Left ventricle myocardium inferior (tissue), 1 donor: Measurements from ENCODE around the gene PNCK. TPM values are rescaled to one million over a fixed set of nuclear protein-coding genes. Genes with fewer than 3 reads are reported as not detected.
A peak's percentile ranks its signal among the peaks of the same experiment; 100 is the strongest.

ENCODE experiments used
- DNase-seq: peaks from one replicate; pipeline ENCODE4 v3.0.0-alpha.2; 2020
- H3K27ac ChIP-seq: fragments of 200-600 bp; replicated peaks from 2 replicates; pipeline ENCODE4 v1.8.0; 2021
- H3K27me3 ChIP-seq: fragments of 200-600 bp; 2 replicates; pipeline ENCODE4 v1.8.0; 2021; ENCODE audit warnings: low read depth
- H3K36me3 ChIP-seq: fragments of 200-600 bp; 2 replicates; pipeline ENCODE4 v1.8.0; 2021
- H3K4me1 ChIP-seq: fragments of 200-600 bp; 2 replicates; pipeline ENCODE4 v1.8.0; 2021
- H3K4me3 ChIP-seq: fragments of 200-600 bp; 2 replicates; pipeline ENCODE4 v1.8.0; 2021; ENCODE audit warnings: mild to moderate bottlenecking, moderate library complexity
- H3K9me3 ChIP-seq: fragments of 200-600 bp; replicated peaks from 2 replicates; pipeline ENCODE4 v1.8.0; 2021
- intact Hi-C: fragments of 100-400 bp; cut with micrococcal nuclease; formaldehyde crosslinking; loops from one replicate; pipeline ENCODE4 v1.11.0; 2022
- total RNA-seq: library from RNA; stranded (reverse); fragmentation: NEBNext Ultra II Directional; extraction: Animal tissue kit (Norgen Biotek cat#: 25700); gene quantifications from one replicate; pipeline ENCODE4 v1.2.1, GENCODE V29; 2021
- TF ChIP-seq, protein P1 (sequence below): fragments of 200-600 bp; IDR thresholded peaks from 2 replicates; pipeline ENCODE4 v1.8.0; 2021; ENCODE audit warnings: antibody characterized with exemption, mild to moderate bottlenecking, borderline replicate concordance
- donor health status: DM: no; HTN: yes; CAD: no; lungs with severe emphysema.

PNCK gene
- total RNA-seq, 1 donor from 2014 or later = 6.1 TPM

DNA sequence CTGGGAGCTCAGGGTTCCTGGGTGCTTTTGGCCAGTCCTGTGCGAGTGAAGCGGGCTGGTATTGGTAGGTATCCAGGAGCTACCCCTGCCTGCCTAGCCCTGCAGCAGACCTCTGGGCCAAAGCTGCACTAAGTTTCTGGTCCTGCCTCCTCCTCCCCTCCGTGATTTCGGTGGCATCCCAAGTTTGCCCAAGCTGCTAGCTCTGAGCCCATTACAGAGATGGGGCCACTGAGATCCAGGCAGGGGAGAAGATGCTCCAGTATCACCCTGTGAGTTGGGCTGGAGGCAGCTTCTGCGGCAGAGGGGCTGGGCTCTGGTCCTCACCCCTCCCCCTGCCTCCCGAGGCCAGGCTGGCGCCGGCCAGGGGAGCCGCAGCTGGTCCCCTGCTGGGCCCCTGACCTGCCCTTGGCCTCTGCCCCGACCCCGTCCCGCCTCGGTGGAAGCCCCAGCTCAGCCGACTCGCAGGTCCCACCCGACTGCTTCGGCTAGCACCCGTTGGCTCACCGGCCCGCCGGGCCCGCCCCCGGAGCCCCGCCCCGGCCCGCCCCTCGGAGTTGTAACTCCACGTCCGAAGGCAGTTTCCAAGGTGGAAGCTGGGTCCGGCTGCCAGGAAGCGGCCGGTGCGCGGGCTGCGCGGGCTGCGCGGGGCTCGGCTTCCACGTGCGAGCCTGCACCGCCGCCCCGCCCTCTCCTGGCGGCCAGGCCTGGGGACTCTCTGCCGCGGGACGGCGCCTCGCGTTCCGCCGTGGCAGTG lies 26.8 kb downstream of the PNCK start, which contains the start of gene DUSP9:
Gene DUSP9, plus strand, starts transcription at position 584 of the 754 bp plus-strand sequence. CDS start 751 bp downstream, outside the sequence.
- no peak for DNase-seq
- TF ChIP-seq, protein P1, sequence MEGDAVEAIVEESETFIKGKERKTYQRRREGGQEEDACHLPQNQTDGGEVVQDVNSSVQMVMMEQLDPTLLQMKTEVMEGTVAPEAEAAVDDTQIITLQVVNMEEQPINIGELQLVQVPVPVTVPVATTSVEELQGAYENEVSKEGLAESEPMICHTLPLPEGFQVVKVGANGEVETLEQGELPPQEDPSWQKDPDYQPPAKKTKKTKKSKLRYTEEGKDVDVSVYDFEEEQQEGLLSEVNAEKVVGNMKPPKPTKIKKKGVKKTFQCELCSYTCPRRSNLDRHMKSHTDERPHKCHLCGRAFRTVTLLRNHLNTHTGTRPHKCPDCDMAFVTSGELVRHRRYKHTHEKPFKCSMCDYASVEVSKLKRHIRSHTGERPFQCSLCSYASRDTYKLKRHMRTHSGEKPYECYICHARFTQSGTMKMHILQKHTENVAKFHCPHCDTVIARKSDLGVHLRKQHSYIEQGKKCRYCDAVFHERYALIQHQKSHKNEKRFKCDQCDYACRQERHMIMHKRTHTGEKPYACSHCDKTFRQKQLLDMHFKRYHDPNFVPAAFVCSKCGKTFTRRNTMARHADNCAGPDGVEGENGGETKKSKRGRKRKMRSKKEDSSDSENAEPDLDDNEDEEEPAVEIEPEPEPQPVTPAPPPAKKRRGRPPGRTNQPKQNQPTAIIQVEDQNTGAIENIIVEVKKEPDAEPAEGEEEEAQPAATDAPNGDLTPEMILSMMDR = no peak

DNA sequence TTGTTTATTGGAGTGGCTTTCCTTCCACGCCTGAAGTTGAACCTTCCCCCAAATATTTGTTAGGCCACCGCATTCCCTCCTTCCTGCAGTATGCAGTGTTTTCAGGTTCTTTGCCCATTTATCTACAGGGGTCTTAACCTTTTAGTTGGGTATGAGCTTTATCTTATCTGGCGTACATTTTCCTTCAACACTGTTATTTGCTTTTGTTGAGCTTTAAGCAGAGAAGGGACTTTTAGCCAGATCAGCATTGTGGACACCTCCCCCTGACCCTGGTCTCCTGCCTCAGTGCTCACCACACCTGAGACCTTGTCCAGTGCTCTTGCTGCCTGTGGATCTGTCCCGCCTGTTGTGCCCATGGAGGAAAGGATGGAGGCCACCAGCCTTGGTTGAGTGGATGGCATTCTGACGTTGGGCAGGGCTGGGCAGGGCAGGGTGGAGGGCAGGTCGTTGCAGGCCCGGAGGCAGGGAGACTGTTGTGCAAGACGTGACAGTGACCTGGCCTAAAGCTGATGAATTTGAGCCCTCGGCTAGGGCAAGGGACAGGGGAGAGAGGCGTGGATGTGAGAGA lies 27.6 kb downstream of the PNCK start:
- TF ChIP-seq, protein P1 = no peak
- Histone ChIP-seq H3K9me3 (no peaks in the 10 kb centered on the region), H3K4me1 (peaks cover 19% of the 10 kb centered on the region), H3K4me3 (no peak overlapping the region), H3K27me3 (peaks cover 81% of the 10 kb centered on the region), H3K36me3 (no peaks in the 10 kb centered on the region), H3K27ac (no peak overlapping the region)
- no peak for DNase-seq
- intact Hi-C loops = no loop called here

More for the DNA sequence above, 26.8 kb downstream of the PNCK start, which contains the start of gene DUSP9:
- Histone ChIP-seq H3K4me1 (peaks cover 17% of the 10 kb centered on the region), H3K36me3 (no peaks in the 10 kb centered on the region), H3K4me3 (peak within 1 kb of the TSS; percentile 46), H3K27ac (no peak within 1 kb of the TSS), H3K27me3 (peaks cover 73% of the 10 kb centered on the region), H3K9me3 (no peaks in the 10 kb centered on the region)
- intact Hi-C loops = no loop called here

DNA sequence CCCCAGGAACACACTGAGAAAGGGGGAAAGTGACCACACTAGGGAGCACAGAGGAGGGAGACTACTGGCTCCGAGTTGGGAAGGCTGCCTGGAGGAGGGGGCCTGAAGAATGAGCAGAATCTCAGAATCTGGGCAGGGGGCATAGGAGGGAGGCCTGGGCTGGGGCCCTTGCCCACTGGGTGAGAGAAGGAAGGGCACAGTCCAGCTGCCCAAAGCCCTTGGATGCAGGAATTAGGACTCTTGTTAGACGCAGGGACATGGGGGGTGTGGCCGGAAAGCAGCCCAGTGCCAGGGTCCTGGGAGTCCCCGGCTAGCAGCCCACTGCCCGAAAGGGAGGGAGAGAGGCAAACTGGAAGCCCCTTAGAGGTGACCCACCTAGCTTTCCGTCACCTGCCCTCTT lies 28.5 kb downstream of the PNCK start:
- Histone ChIP-seq H3K27me3 (peaks cover 90% of the 10 kb centered on the region), H3K9me3 (no peaks in the 10 kb centered on the region), H3K4me3 (no peak overlapping the region), H3K4me1 (peaks cover 19% of the 10 kb centered on the region), H3K36me3 (no peaks in the 10 kb centered on the region), H3K27ac (no peak overlapping the region)
- TF ChIP-seq, protein P1 = no peak
- intact Hi-C loops = no loop called here
- no peak for DNase-seq

DNA sequence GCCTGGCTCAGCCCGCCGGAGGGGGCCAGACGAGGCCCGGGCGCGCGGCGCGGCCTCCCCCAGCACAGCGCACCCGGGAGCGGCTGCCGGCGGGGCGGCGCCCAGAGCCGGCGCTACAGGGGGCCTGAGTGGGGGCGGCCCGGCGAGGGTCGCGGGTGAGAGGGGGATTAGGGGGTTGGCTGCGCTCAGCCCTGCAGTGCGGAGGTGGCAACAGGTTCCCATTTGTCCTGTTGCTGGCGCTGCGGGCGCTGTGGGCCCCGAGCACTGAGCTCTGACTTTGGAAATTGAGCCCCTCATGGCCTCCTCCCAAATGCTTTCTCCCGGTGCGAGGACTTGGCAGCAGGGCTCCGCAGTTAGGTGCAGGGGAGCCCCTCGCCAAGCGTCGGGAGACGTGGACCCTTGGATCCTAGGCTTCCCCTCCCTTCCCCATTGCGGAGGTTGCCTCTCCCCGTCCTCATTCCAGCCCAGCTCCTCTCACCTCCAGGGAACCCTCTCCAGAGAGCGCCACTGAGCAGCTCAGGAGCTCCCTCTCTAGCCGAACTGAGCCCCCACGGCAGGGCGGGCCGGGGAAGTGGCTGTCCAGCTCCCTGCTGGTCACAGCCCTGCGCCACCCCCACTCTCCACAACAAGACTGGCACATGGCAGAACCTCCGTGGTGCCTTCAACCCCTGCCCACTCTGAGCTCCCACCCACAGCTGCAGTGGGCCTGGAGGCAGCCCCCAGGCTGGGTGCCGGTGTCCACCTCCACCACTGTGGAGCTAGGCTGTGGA lies 29.1 kb downstream of the PNCK start:
- Histone ChIP-seq H3K27me3 (peaks cover 93% of the 10 kb centered on the region), H3K4me3 (peak overlapping the region; percentile 25), H3K36me3 (no peaks in the 10 kb centered on the region), H3K4me1 (peaks cover 19% of the 10 kb centered on the region), H3K9me3 (no peaks in the 10 kb centered on the region), H3K27ac (no peak overlapping the region)
- intact Hi-C loops = no loop called here
- no peak for DNase-seq
- TF ChIP-seq, protein P1 = no peak
